Dermis microvascular lymphatic vessel endothelial cell (primary cell): ENCODE measurements around the gene BACH1. TPM values are rescaled to one million over a fixed set of nuclear protein-coding genes. Genes with fewer than 3 reads are reported as not detected.

ENCODE experiments used
- DNase-seq, 2 donors: peaks; one replicate each; pipeline versions ENCODE4 v3.0.0 to v3.0.0-alpha.2; 2010; ENCODE audit warnings: low read depth in 2 of 2
- total RNA-seq: library from RNA; depleted of rRNA; stranded (reverse); fragments of >200 nt; gene quantifications from 2 replicates; pipeline ENCODE4 v1.2.1, GENCODE V29; 2014

Gene BACH1
- total RNA-seq, 1 donor from 2014 or later: 25.7 TPM

GRCh38 chr21:29290240-29290639, 8.5 kb upstream of the BACH1 start:
- DNase-seq: peak in 1 of 2 donors; percentile 22

GRCh38 chr21:29293495-29293894, 5.2 kb upstream of the BACH1 start:
- DNase-seq: no peak

GRCh38 chr21:29295066-29295650, 3.6 kb upstream of the BACH1 start:
- DNase-seq: no peak

GRCh38 chr21:29296446-29296845, 2.3 kb upstream of the BACH1 start:
- no peak for DNase-seq

GRCh38 chr21:29297483-29298347, 1.0 kb upstream of the BACH1 start:
- no peak for DNase-seq

- DNase-seq: peak; percentile 15 to 75
Measured at GRCh38 chr21:29299046-29299915, 559 bp downstream of the BACH1 start.

GRCh38 chr21:29299916-29300806, 1.4 kb downstream of the BACH1 start:
- peak; percentile 16 to 56 for DNase-seq

GRCh38 chr21:29300807-29301138, 2.1 kb downstream of the BACH1 start:
- no peak for DNase-seq

- DNase-seq: no peak
Measured at GRCh38 chr21:29301691-29302090, 3.0 kb downstream of the BACH1 start.

- no peak for DNase-seq
Measured at GRCh38 chr21:29302359-29302875, 3.7 kb downstream of the BACH1 start.

- DNase-seq: no peak
Measured at GRCh38 chr21:29303288-29303687, 4.6 kb downstream of the BACH1 start.

- DNase-seq: no peak
Measured at GRCh38 chr21:29304597-29304996, 5.9 kb downstream of the BACH1 start.

GRCh38 chr21:29305068-29305467, 6.3 kb downstream of the BACH1 start:
- DNase-seq: no peak

GRCh38 chr21:29305561-29305960, 6.8 kb downstream of the BACH1 start:
- DNase-seq: no peak

GRCh38 chr21:29306920-29307319, 8.2 kb downstream of the BACH1 start:
- no peak for DNase-seq

- DNase-seq: no peak
Measured at GRCh38 chr21:29307718-29308455, 9.2 kb downstream of the BACH1 start.

GRCh38 chr21:29308456-29308783, 9.7 kb downstream of the BACH1 start:
- no peak for DNase-seq

GRCh38 chr21:29309703-29310102, 11.0 kb downstream of the BACH1 start:
- DNase-seq: no peak

- DNase-seq: no peak
Measured at GRCh38 chr21:29311802-29312201, 13.1 kb downstream of the BACH1 start.

GRCh38 chr21:29312981-29313380, 14.3 kb downstream of the BACH1 start:
- DNase-seq: no peak
